GM23338 (cell line): ENCODE measurements around the gene CASQ1. TPM values are rescaled to one million over a fixed set of nuclear protein-coding genes. Genes with fewer than 3 reads are reported as not detected.

ENCODE experiments used
- ATAC-seq: fragments of 200-7000 bp; cut with Tn5 transposase; 3 replicates; pipeline ENCODE4 v1.9.1; 2020
- DNase-seq: peaks from one replicate; pipeline ENCODE4 v3.0.0-alpha.2; 2015; ENCODE audit warnings: low spot score
- H2AFZ ChIP-seq: fragments of 200-600 bp; sonication (generic); 2 replicates; pipeline ENCODE4 v1.8.0; 2016; ENCODE audit warnings: antibody characterized with exemption, mild to moderate bottlenecking, moderate library complexity
- H3F3A ChIP-seq: fragments of 200-600 bp; sonication (generic); replicated peaks from 2 replicates; pipeline ENCODE4 v1.8.0; 2017; ENCODE audit warnings: antibody characterized with exemption, mixed run types, low read depth
- H3K27ac ChIP-seq: fragments of 200-600 bp; sonication (generic); 2 replicates; pipeline ENCODE4 v1.6.1; 2016; ENCODE audit warnings: low read depth
- H3K27me3 ChIP-seq: fragments of 200-600 bp; sonication (generic); 2 replicates; pipeline ENCODE4 v1.8.0; 2016; ENCODE audit warnings: mild to moderate bottlenecking, mixed run types, moderate library complexity; ENCODE audit not compliant: insufficient read depth
- H3K36me3 ChIP-seq: fragments of 200-600 bp; sonication (generic); 2 replicates; pipeline ENCODE4 v1.8.0; 2016; ENCODE audit warnings: mild to moderate bottlenecking; ENCODE audit not compliant: insufficient read depth
- H3K4me1 ChIP-seq: fragments of 200-600 bp; sonication (generic); 2 replicates; pipeline ENCODE4 v1.8.0; 2016; ENCODE audit warnings: mild to moderate bottlenecking, moderate library complexity; ENCODE audit not compliant: insufficient read depth
- H3K4me2 ChIP-seq: fragments of 200-600 bp; sonication (generic); 2 replicates; pipeline ENCODE4 v1.7.1; 2017; ENCODE audit warnings: mixed run types
- H3K4me3 ChIP-seq: fragments of 200-600 bp; sonication (generic); 2 replicates; pipeline ENCODE4 v1.6.1; 2016; ENCODE audit warnings: mixed run types
- H3K79me2 ChIP-seq: fragments of 200-600 bp; sonication (generic); replicated peaks from 2 replicates; pipeline ENCODE4 v1.8.0; 2017; ENCODE audit warnings: mild to moderate bottlenecking; ENCODE audit not compliant: insufficient read depth
- H3K9me2 ChIP-seq: fragments of 200-600 bp; sonication (generic); 2 replicates; pipeline ENCODE4 v1.8.0; 2017; ENCODE audit not compliant: insufficient read depth
- H4K20me1 ChIP-seq: fragments of 200-600 bp; sonication (generic); replicated peaks from 2 replicates; pipeline ENCODE4 v1.8.0; 2017; ENCODE audit warnings: mild to moderate bottlenecking; ENCODE audit not compliant: insufficient read depth
- H3K27ac Mint-ChIP-seq: 2 replicates; pipeline ENCODE4 v1.8.0; 2020; ENCODE audit warnings: inconsistent platforms, mild to moderate bottlenecking, moderate library complexity, mixed read lengths
- H3K27me3 Mint-ChIP-seq: 3 replicates; pipeline ENCODE4 v1.8.0; 2022; ENCODE audit warnings: low read depth, mild to moderate bottlenecking, moderate library complexity, mixed read lengths, inconsistent platforms; ENCODE audit not compliant: insufficient read depth, poor library complexity
- H3K36me3 Mint-ChIP-seq: 3 replicates; pipeline ENCODE4 v1.8.0; 2021; ENCODE audit warnings: low read depth, mild to moderate bottlenecking, inconsistent platforms, moderate library complexity, mixed read lengths
- H3K4me1 Mint-ChIP-seq: 3 replicates; pipeline ENCODE4 v1.8.0; 2020; ENCODE audit warnings: mild to moderate bottlenecking, inconsistent platforms, mixed read lengths
- H3K4me3 Mint-ChIP-seq: 3 replicates; pipeline ENCODE4 v1.8.0; 2021; ENCODE audit warnings: moderate library complexity, mild to moderate bottlenecking, inconsistent platforms, mixed read lengths
- H3K9me3 Mint-ChIP-seq: 3 replicates; pipeline ENCODE4 v1.8.0; 2020; ENCODE audit warnings: moderate library complexity, mild to moderate bottlenecking, inconsistent platforms, mixed read lengths
- CREB1 ChIP-seq: fragments of 250-450 bp; sonication (Bioruptor Pico); IDR thresholded peaks from 2 replicates; pipeline ENCODE4 v1.5.0; 2020; ENCODE audit warnings: low read depth, mild to moderate bottlenecking, moderate library complexity
- CTCF ChIP-seq, 2 experiments: fragments of 200-600 bp in 1 of 2; sonication (generic) in 1 of 2; conservative IDR thresholded peaks; 2 replicates each; pipeline versions ENCODE4 v1.5.1 to v1.6.1; 2016 to 2017; ENCODE audit warnings: antibody characterized with exemption in 2 of 2, low read depth in 2 of 2, mild to moderate bottlenecking in 2 of 2, moderate library complexity in 1 of 2
- ETS1 ChIP-seq: IDR thresholded peaks from 2 replicates; pipeline ENCODE4 v1.6.1; 2016; ENCODE audit warnings: antibody characterized with exemption
- EZH2 ChIP-seq: fragments of 200-600 bp; sonication (generic); IDR thresholded peaks from one replicate; pipeline ENCODE4 v1.8.0; 2017; ENCODE audit warnings: antibody characterized with exemption, mild to moderate bottlenecking, low read depth; ENCODE audit not compliant: unreplicated experiment
- EZH2phosphoT487 ChIP-seq: fragments of 200-600 bp; sonication (generic); IDR thresholded peaks from one replicate; pipeline ENCODE4 v1.8.1; 2018; ENCODE audit warnings: antibody characterized with exemption; ENCODE audit not compliant: unreplicated experiment
- JUNB ChIP-seq: IDR thresholded peaks from one replicate; pipeline ENCODE4 v1.6.1; 2016; ENCODE audit warnings: antibody characterized with exemption; ENCODE audit not compliant: unreplicated experiment
- NANOG ChIP-seq: IDR thresholded peaks from 2 replicates; pipeline ENCODE4 v1.6.1; 2016; ENCODE audit warnings: antibody characterized with exemption, borderline replicate concordance
- POLR2AphosphoS5 ChIP-seq: IDR thresholded peaks from 2 replicates; pipeline ENCODE4 v1.6.1; 2016; ENCODE audit warnings: antibody characterized with exemption, low read depth
- REST ChIP-seq: IDR thresholded peaks from one replicate; pipeline ENCODE4 v1.6.1; 2018; ENCODE audit warnings: antibody characterized with exemption; ENCODE audit not compliant: unreplicated experiment
- STAT1 ChIP-seq: IDR thresholded peaks from one replicate; pipeline ENCODE4 v1.6.1; 2016; ENCODE audit warnings: antibody characterized with exemption; ENCODE audit not compliant: unreplicated experiment
- ZNF114 ChIP-seq: fragments of 250-450 bp; sonication (Bioruptor Pico); IDR thresholded peaks from 2 replicates; pipeline ENCODE4 v1.5.0; 2020; ENCODE audit warnings: mild to moderate bottlenecking, moderate library complexity
- ZNF331 ChIP-seq: fragments of 250-450 bp; sonication (Bioruptor Pico); IDR thresholded peaks from 2 replicates; pipeline ENCODE4 v1.5.0; 2020; ENCODE audit warnings: low read depth, mild to moderate bottlenecking, moderate library complexity
- ZNF462 ChIP-seq: fragments of 250-450 bp; sonication (Bioruptor Pico); IDR thresholded peaks from 2 replicates; pipeline ENCODE4 v1.5.0; 2020; ENCODE audit warnings: mild to moderate bottlenecking, moderate library complexity
- polyA plus RNA-seq: library from polyadenylated mRNA; unstranded; fragments of >200 nt; fragmentation: Nextera tagmentation; extraction: Ambion mirVana; gene quantifications from 2 replicates; pipeline ENCODE4 v1.2.1, GENCODE V29; 2016
- total RNA-seq: library from RNA; depleted of rRNA; stranded (reverse); fragments of >200 nt; shearing (Covaris generic); gene quantifications from 2 replicates; pipeline ENCODE4 v1.2.3, GENCODE V29; 2014

CASQ1 gene
- total and polyA plus RNA-seq, 2 experiments from 2014 or later, result 1.1 to 2.8 TPM

- Mint-ChIP-seq H3K27ac (no peak overlapping the region), H3K4me3 (no peak overlapping the region), H3K4me1 (no peaks in the 10 kb centered on the region), H3K36me3 (no peaks in the 10 kb centered on the region), H3K9me3 (no peaks in the 10 kb centered on the region; the same call in 2 of the 3 replicates), H3K27me3 (peaks cover 3% of the 10 kb centered on the region)
- H3K36me3 ChIP-seq, result no peaks in the 10 kb centered on the region
- H3K27ac ChIP-seq, result no peak overlapping the region
- H3K4me3 ChIP-seq, result no peak overlapping the region
- no peak for TF ChIP-seq ZNF114 (CRISPR knock-in tag)
- no peak for TF ChIP-seq ZNF331 (CRISPR knock-in tag)
- TF ChIP-seq CTCF (conservative IDR thresholded peaks at IDR 0.05; ENCODE audit: low read depth in 2 of 2), result no peak
- no peak for TF ChIP-seq ZNF462 (CRISPR knock-in tag)
- no peak for TF ChIP-seq EZH2
- no peak for TF ChIP-seq POLR2AphosphoS5
- no peak for TF ChIP-seq STAT1
- TF ChIP-seq ETS1, result no peak
- no peak for TF ChIP-seq EZH2phosphoT487
- no peak for TF ChIP-seq JUNB
- no peak for TF ChIP-seq REST
- TF ChIP-seq NANOG, result no peak
- TF ChIP-seq CREB1 (CRISPR knock-in tag), result no peak
- H3K9me2 ChIP-seq, result 0 out of 2 replicates have a peak, but pooled peaks cover 2% of the 10 kb centered on the region
- no peaks in the 10 kb centered on the region for H3K27me3 ChIP-seq
- no peaks in the 10 kb centered on the region for H4K20me1 ChIP-seq
- peaks cover 12% of the 10 kb centered on the region for H3K4me1 ChIP-seq
- no peak overlapping the region for H3K4me2 ChIP-seq
- 0 out of 2 replicates have a peak, but pooled peaks cover 9% of the 10 kb centered on the region for H3F3A ChIP-seq
- H3K79me2 ChIP-seq, result no peaks in the 10 kb centered on the region
- DNase-seq (no peak), ATAC-seq (no peak)
- H2AFZ ChIP-seq, result no peak overlapping the region
These were observed 6.9 kb downstream of the CASQ1 start for GRCh38 chr1:160197231-160197630.
